ENCODE data around the gene LMOD1.

The LMOD1 gene

DNA sequence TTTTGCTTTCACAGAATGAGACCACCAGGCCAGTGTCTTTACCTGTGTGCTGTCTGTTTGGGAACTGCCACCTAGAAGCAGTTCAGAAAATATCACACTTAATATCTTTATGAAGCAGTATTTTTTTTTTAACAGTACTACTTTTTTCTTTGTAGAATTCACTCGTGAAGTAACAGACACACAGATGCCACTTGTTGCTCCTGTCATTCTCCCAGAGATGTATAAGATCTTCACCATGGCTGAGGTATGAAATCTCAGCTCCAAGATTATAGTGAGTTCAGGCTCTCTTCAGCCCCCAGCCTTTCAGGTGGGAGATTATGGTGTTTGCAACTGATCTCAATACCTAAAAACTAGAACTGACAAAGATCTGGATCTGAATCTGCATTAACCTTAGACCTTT is 94.4 kb downstream of the LMOD1 start:
- DNase-seq = no peak

DNA sequence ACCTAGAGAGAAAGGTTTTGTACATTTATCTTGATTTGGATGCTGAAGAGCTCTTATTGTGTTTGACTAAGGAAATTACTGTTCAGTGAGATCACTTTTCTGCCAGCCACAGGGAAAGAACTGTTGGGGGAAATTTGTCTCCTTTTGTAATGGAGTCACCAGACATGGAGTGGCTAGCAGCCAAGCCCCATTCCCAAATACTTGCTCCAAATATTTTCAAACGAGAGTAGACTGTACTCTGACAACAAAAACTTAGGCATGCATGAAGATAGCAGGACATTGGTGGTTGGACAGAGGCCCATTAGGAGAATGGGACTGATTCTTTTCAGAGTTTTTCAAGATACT is 96.3 kb downstream of the LMOD1 start:
- DNase-seq = no peak

DNA sequence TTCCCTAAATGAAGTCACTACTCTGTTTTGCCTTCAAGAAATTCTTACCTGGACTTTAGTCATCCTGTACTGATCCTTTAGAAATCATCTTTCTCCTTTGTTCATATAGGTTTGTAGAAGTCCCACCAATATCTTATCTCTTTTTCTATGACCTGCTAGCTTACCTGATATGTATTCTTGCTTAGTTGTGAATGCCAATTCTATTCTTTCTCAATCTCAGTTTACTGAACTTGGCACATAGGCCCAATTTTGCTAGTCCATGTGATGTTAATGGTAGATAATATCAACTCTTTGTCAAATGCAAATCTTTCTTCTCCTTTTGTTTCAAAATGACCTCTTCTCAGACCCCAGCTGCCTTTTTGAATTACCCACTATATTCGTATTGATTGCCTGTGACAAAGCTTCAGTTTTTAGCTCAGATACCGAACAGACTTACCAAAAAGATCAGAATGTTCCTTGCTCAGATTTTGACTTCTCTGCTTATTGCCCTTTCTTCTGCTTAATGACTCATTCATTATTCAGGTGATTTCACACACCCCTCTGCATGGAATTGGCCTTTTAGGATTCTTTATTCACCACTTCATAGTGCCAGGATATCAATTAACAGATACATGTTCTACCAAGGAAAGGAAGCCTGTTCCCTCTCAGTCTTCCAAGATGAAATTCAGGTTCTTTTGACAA is 96.8 kb downstream of the LMOD1 start:
- DNase-seq = no peak

DNA sequence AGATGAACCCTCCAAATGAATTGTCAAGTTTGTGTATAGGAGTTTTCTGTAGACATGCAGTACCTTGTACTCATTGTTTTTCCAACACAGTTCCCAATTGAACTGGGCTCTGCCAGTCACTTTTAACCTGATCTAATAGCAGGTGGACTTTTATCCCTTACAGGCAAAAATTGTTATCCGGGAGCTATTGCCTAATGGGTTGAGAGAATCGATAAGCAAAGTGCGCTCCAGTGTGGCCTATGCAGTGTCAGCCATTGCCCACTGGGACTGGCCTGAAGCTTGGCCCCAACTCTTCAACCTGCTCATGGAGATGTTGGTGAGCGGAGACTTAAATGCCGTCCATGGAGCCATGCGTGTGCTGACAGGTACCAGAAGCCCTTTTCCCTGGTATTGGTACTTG is 98.1 kb downstream of the LMOD1 start:
- no peak for DNase-seq

DNA sequence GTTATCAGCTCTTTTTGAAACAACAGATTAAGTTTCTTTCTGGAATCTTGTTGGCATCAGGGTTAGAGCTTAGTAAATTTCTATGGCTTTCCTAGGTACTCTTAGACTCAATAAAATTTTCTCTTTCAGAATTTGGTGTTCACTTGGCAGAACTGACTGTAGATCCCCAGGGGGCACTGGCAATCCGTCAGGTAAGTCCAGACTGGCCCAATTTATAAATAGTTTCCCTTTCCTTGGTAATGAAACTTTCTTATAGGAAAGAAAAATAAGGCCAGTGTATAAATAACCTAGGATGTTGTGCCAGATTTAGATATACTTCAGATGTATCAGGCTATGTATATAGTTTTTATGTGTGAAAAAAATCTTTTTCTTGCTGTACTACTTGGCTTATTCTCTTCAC is 99.2 kb downstream of the LMOD1 start:
- no peak for DNase-seq
